Measurements from ENCODE around the gene NT5DC2. TPM values are rescaled to one million over a fixed set of nuclear protein-coding genes. Genes with fewer than 3 reads are reported as not detected.

The NT5DC2 gene
- total and polyA plus RNA-seq, 2 of the 8 experiments (the other 6 are each of a cell fraction or from before 2014, with no cell fraction given), result 331 to 477 TPM

GRCh38 chr3:52498137-52499054 is 35.3 kb downstream of the NT5DC2 start (continued):
- no peak for TF ChIP-seq CHD7 (IDR thresholded peaks at IDR 0.05; ENCODE audit: insufficient replicate concordance, low read length)
- TF ChIP-seq TAF7 (optimal IDR thresholded peaks at IDR 0.05; ENCODE audit: borderline replicate concordance, low read depth, low read length), result no peak
- no peak for TF ChIP-seq TAF1 (IDR thresholded peaks at IDR 0.05; ENCODE audit: low read depth, low read length)
- no peak for TF ChIP-seq JUND (IDR thresholded peaks at IDR 0.05; ENCODE audit: low read length)
- no peak for TF ChIP-seq EGR1 (IDR thresholded peaks at IDR 0.05; ENCODE audit: borderline replicate concordance, low read depth, low read length)
- TF ChIP-seq RNF2 (IDR thresholded peaks at IDR 0.05; ENCODE audit: borderline replicate concordance, low read depth, low read length, missing control alignments, poor library complexity, severe bottlenecking), result no peak
- TF ChIP-seq RBBP5 (IDR thresholded peaks at IDR 0.05; ENCODE audit: borderline replicate concordance, low read depth, low read length), result no peak
- no peak for TF ChIP-seq ATF3 (IDR thresholded peaks at IDR 0.05; ENCODE audit: insufficient read depth, low read depth, low read length)
- TF ChIP-seq CEBPB (IDR thresholded peaks at IDR 0.05; ENCODE audit: low read depth, low read length), result no peak
